Fibroblast of lung (primary cell): ENCODE measurements around the gene SLC9A5. TPM values are rescaled to one million over a fixed set of nuclear protein-coding genes. Genes with fewer than 3 reads are reported as not detected.

ENCODE experiments used
- DNase-seq, 2 donors: peaks; one replicate each; pipeline versions ENCODE4 v3.0.0 to v3.0.0-alpha.2; 2010; ENCODE audit warnings: low read depth in 2 of 2
- H2AFZ ChIP-seq: 2 replicates; pipeline ENCODE4 v1.5.1; 2012; ENCODE audit warnings: low read length, control low read depth, inconsistent platforms
- H3K27ac ChIP-seq: 2 replicates; pipeline ENCODE4 v1.5.1; 2011; ENCODE audit warnings: low read length, control low read depth; ENCODE audit not compliant: insufficient read depth
- H3K27me3 ChIP-seq: 2 replicates; pipeline ENCODE4 v1.5.1; 2011; ENCODE audit warnings: mild to moderate bottlenecking, low read length; ENCODE audit not compliant: control insufficient read depth, insufficient read depth
- H3K36me3 ChIP-seq: 2 replicates; pipeline ENCODE4 v1.5.1; 2011; ENCODE audit warnings: low read length; ENCODE audit not compliant: control insufficient read depth, insufficient read depth
- H3K4me1 ChIP-seq: 2 replicates; pipeline ENCODE4 v1.5.1; 2011; ENCODE audit warnings: low read length; ENCODE audit not compliant: control insufficient read depth, insufficient read depth; ENCODE audit errors: extremely low read depth
- H3K4me2 ChIP-seq: 2 replicates; pipeline ENCODE4 v1.5.1; 2011; ENCODE audit warnings: low read length, control low read depth; ENCODE audit not compliant: insufficient read depth; ENCODE audit errors: extremely low read depth
- H3K4me3 ChIP-seq, 4 experiments: fragments of 200-600 bp in 1 of 4; sonication (generic) in 1 of 4; replicated peaks in 1 of 4; 2 replicates each; pipeline ENCODE4 v1.5.1; 2011 to 2016; ENCODE audit warnings: low read length in 4 of 4, low read depth in 3 of 4, mild to moderate bottlenecking in 3 of 4, control low read depth in 2 of 4, inconsistent platforms in 1 of 4, mixed read lengths in 1 of 4; ENCODE audit not compliant: insufficient read depth in 1 of 4; ENCODE audit errors: control extremely low read depth in 1 of 4
- H3K79me2 ChIP-seq: 2 replicates; pipeline ENCODE4 v1.5.1; 2012; ENCODE audit warnings: mild to moderate bottlenecking, low read length, inconsistent platforms; ENCODE audit not compliant: control insufficient read depth, insufficient read depth
- H3K9ac ChIP-seq: 2 replicates; pipeline ENCODE4 v1.5.1; 2011; ENCODE audit warnings: mild to moderate bottlenecking, low read length, control low read depth; ENCODE audit not compliant: insufficient read depth
- H3K9me3 ChIP-seq: 2 replicates; pipeline ENCODE4 v1.5.1; 2012; ENCODE audit warnings: low read depth, low read length; ENCODE audit not compliant: control insufficient read depth, insufficient read depth
- H4K20me1 ChIP-seq: 2 replicates; pipeline ENCODE4 v1.5.1; 2011; ENCODE audit warnings: low read length; ENCODE audit not compliant: control insufficient read depth, insufficient read depth; ENCODE audit errors: extremely low read depth
- EZH2 ChIP-seq: IDR thresholded peaks from 2 replicates; pipeline ENCODE4 v1.5.1; 2012; ENCODE audit warnings: low read length, control low read depth, mild to moderate bottlenecking; ENCODE audit errors: missing control alignments
- polyA plus RNA-seq, 2 donors: library from polyadenylated mRNA; depleted of rRNA in 1 of 2; stranded (reverse) in 1 of 2; unstranded in 1 of 2; fragments of >200 nt; gene quantifications; 2 replicates each; pipeline ENCODE4 v1.2.1, GENCODE V29; 2011 to 2012; ENCODE audit warnings: missing spikeins in 1 of 2
- total RNA-seq: library from RNA; depleted of rRNA; stranded (reverse); fragments of >200 nt; gene quantifications from 2 replicates; pipeline ENCODE4 v1.2.1, GENCODE V29; 2014
- TF ChIP-seq, protein P1 (sequence below), 2 donors: IDR thresholded peaks in 1 of 2; conservative IDR thresholded peaks in 1 of 2; 1 replicate in 1 of 2; 2 replicates in 1 of 2; pipeline ENCODE4 v1.5.1; 2011 to 2012; ENCODE audit warnings: low read length in 2 of 2, control low read depth in 1 of 2, inconsistent platforms in 1 of 2, low read depth in 1 of 2, mild to moderate bottlenecking in 1 of 2

SLC9A5 gene
- total and polyA plus RNA-seq, 2 donors (not counting 1 experiment from before 2014, with no cell fraction given) = 2.0 to 2.3 TPM

DNA sequence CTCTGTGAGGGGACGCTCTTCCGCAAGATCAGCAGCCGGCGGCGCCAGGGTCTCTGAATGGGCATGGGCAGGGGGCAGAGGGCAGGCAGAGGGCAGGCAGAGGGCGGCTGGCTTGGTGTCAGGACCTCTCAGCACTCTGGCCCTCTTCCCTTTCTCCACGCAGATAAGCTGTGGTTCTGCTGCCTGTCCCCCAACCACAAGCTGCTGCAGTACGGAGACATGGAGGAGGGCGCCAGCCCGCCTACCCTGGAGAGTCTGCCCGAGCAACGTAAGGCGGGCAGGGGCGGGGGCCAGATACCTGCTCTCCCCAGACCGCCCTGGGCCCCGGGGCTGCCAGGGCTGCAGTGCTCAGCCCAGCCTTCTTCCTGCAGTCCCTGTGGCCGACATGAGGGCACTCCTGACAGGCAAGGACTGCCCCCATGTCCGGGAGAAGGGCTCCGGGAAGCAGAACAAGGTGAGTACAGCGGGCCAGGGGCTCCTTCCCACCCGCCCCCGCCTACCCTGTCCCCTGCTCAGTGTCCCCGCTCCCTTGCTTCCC, 45.8 kb upstream of the SLC9A5 start:
- Histone ChIP-seq H4K20me1 (no peaks in the 10 kb centered on the region), H3K4me2 (no peak overlapping the region), H2AFZ (no peak overlapping the region), H3K27ac (no peak overlapping the region), H3K27me3 (no peaks in the 10 kb centered on the region), H3K79me2 (no peaks in the 10 kb centered on the region), H3K36me3 (peaks cover 33% of the 10 kb centered on the region), H3K4me3 (no peak overlapping the region), H3K4me1 (peaks cover 9% of the 10 kb centered on the region), H3K9me3 (no peaks in the 10 kb centered on the region), H3K9ac (no peak overlapping the region)
- TF ChIP-seq, protein P1, sequence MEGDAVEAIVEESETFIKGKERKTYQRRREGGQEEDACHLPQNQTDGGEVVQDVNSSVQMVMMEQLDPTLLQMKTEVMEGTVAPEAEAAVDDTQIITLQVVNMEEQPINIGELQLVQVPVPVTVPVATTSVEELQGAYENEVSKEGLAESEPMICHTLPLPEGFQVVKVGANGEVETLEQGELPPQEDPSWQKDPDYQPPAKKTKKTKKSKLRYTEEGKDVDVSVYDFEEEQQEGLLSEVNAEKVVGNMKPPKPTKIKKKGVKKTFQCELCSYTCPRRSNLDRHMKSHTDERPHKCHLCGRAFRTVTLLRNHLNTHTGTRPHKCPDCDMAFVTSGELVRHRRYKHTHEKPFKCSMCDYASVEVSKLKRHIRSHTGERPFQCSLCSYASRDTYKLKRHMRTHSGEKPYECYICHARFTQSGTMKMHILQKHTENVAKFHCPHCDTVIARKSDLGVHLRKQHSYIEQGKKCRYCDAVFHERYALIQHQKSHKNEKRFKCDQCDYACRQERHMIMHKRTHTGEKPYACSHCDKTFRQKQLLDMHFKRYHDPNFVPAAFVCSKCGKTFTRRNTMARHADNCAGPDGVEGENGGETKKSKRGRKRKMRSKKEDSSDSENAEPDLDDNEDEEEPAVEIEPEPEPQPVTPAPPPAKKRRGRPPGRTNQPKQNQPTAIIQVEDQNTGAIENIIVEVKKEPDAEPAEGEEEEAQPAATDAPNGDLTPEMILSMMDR (conservative IDR thresholded peaks at IDR 0.05 in 1 of 2, IDR thresholded peaks at IDR 0.05 in 1 of 2; ENCODE audit: low read depth in 1 of 2, low read length in 2 of 2) = no peak
- no peak for TF ChIP-seq EZH2
- DNase-seq = no peak

- Histone ChIP-seq H3K9ac (no peak overlapping the region), H3K4me2 (no peak overlapping the region), H3K4me3 (no peak overlapping the region), H4K20me1 (no peaks in the 10 kb centered on the region), H3K9me3 (no peaks in the 10 kb centered on the region), H2AFZ (no peak overlapping the region), H3K4me1 (peaks cover 12% of the 10 kb centered on the region), H3K27me3 (no peaks in the 10 kb centered on the region), H3K79me2 (no peaks in the 10 kb centered on the region), H3K36me3 (peaks cover 30% of the 10 kb centered on the region), H3K27ac (no peak overlapping the region)
- DNase-seq = no peak
- TF ChIP-seq EZH2 = no peak
- TF ChIP-seq, protein P1 (conservative IDR thresholded peaks at IDR 0.05 in 1 of 2, IDR thresholded peaks at IDR 0.05 in 1 of 2; ENCODE audit: low read depth in 1 of 2, low read length in 2 of 2) = no peak
Measured at GRCh38 chr16:67204076-67204475, 44.7 kb upstream of the SLC9A5 start.

GRCh38 chr16:67206129-67206837, 42.5 kb upstream of the SLC9A5 start:
- no peak for DNase-seq
- Histone ChIP-seq H3K36me3 (peaks cover 20% of the 10 kb centered on the region), H3K4me3 (no peak overlapping the region), H3K9me3 (no peaks in the 10 kb centered on the region), H3K9ac (no peak overlapping the region), H4K20me1 (no peaks in the 10 kb centered on the region), H3K27ac (no peak overlapping the region), H3K4me2 (no peak overlapping the region), H2AFZ (no peak overlapping the region), H3K27me3 (no peaks in the 10 kb centered on the region), H3K4me1 (peaks cover 12% of the 10 kb centered on the region), H3K79me2 (no peaks in the 10 kb centered on the region)
- TF ChIP-seq EZH2 = no peak
- TF ChIP-seq, protein P1 (conservative IDR thresholded peaks at IDR 0.05 in 1 of 2, IDR thresholded peaks at IDR 0.05 in 1 of 2; ENCODE audit: low read depth in 1 of 2, low read length in 2 of 2) = no peak
